Measurements from ENCODE around the gene SNX7.

- TF ChIP-seq EZH2 (IDR thresholded peaks at IDR 0.05) (no peak), POLR2AphosphoS5 (IDR thresholded peaks at IDR 0.05; ENCODE audit: borderline replicate concordance, low read depth, low read length) (no peak)
These were observed 17.0 kb upstream of the SNX7 start for GRCh38 chr1:98644510-98644909.

Measured in SK-N-MC (cell line).